NK-92 (cell line): ENCODE results near the gene NOL3.
"Not testable (repeated sequence)": the region's sequence is repeated elsewhere in the genome, so short reads cannot be mapped to it uniquely, and the experiment has no call there.

Experiments
- DNase-seq: peaks from one replicate; lab custom pipeline; 2025; ENCODE audit not compliant: unreplicated experiment; lab: John Stamatoyannopoulos, UW

NOL3 gene

GRCh38 chr16:67170168-67170948 is at the start of gene NOL3:
Gene NOL3, plus strand, starts transcription at chr16:67170538.
- no peak for DNase-seq

- DNase-seq: not testable (repeated sequence)
Measured at GRCh38 chr16:67122799-67123198, 47.5 kb upstream of the NOL3 start.

GRCh38 chr16:67128417-67128816 is 41.9 kb upstream of the NOL3 start:
- DNase-seq: no peak

DNA sequence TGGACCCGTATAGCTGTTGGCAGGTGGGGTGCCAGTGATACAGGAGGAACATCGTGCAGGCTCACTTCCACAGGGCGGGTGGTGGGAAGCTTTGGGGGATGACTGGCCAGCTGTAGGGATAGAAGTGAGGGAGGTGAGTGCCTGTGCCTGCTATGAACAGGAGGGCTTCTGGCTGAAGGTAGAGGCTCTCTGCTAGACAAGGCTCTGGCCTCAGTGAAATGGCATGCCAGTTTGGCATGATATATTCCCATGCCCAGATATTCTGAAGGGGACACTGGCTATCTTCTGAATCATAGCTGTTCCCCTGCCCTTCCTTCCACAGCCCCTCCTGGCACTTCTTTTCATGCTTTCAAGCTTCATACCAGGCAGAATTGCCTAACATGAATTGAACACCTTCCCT is 41.5 kb upstream of the NOL3 start:
- DNase-seq: no peak

- no peak for DNase-seq
Measured at GRCh38 chr16:67129422-67129821, 40.9 kb upstream of the NOL3 start.

DNA sequence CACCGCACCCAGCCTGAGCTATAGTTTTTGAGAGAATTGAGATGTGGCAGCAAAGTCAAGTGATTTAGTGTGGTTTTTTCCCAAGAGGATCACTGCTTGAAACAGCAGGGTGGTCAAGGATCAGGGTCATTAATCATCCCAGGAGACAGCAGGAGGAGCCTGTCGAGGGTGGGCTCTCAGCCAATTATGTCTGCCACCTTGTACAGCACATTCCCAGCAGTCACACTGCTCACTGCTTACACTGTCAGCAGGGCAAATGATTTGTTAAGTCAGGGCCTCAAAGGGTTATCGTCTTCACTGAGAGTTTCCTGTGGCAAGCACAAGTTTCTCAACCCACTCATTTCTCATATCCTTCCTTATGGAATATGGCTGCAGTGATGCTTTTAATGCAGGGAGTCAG is 32.7 kb upstream of the NOL3 start:
- no peak for DNase-seq

DNA sequence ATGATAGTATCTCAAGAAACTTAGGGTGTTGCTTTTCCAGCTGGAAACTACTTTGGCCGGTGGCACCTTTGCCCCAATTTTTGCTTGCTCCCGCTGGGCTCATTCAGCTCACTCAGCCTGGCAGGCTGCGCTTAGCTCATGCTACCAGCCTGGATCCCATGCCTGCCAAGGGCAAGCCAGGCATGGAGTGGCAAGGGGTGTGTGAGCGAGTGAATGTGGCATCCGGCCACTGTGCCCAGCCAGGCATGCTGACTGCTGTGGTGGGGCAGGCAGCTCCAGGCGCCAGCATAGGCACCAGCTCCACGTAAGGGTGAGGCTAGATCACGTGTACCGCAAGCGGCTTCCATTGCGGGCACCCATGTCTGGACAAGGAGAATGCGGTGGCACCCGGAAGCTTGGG is 28.9 kb upstream of the NOL3 start:
- DNase-seq: no peak

GRCh38 chr16:67142342-67142741 is 28.0 kb upstream of the NOL3 start:
- DNase-seq: no peak

DNA sequence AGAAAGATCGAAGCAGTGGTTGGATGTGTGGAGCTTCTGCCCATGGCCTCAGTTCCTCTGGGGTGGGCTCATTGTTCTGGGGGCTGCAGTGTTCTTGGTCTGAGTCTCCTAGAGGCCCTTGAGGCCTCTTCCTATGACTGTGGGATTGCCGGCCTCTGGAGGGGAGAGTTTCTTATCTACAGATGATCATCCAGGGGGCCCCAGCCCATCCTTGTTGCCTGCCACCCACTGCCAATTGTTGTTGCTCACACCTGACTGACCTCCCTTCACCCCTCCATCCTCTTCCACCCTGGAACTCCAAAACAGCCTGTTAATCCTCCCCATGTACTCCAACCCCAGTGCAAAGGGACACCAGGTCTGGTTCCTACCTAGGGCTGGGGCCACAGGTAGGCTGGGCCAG is 25.4 kb upstream of the NOL3 start:
- no peak for DNase-seq

GRCh38 chr16:67145746-67146145 is 24.6 kb upstream of the NOL3 start:
- no peak for DNase-seq

GRCh38 chr16:67146523-67147357 is 23.6 kb upstream of the NOL3 start:
- DNase-seq: no peak

- no peak for DNase-seq
Measured at GRCh38 chr16:67147437-67148140, 22.7 kb upstream of the NOL3 start.

DNA sequence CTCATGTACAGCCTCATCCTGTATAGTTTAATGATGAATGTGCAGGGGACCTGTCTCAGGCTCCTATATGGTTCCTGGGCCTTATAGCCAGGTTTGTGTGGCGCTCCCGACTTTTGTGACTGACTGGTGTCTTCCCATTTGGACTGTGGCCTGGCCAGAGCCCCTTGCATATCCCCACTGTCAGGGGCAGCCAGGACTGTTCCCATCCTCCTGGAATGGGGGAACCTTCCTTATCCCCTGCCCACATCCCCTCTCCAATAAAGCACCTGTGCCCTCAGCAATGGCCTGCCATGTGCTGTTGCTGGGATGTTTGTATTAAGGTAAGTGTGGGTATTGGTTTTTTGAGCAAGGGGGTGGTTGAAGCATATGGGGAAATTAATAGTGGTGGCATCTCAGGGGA is 22.1 kb upstream of the NOL3 start:
- no peak for DNase-seq

DNA sequence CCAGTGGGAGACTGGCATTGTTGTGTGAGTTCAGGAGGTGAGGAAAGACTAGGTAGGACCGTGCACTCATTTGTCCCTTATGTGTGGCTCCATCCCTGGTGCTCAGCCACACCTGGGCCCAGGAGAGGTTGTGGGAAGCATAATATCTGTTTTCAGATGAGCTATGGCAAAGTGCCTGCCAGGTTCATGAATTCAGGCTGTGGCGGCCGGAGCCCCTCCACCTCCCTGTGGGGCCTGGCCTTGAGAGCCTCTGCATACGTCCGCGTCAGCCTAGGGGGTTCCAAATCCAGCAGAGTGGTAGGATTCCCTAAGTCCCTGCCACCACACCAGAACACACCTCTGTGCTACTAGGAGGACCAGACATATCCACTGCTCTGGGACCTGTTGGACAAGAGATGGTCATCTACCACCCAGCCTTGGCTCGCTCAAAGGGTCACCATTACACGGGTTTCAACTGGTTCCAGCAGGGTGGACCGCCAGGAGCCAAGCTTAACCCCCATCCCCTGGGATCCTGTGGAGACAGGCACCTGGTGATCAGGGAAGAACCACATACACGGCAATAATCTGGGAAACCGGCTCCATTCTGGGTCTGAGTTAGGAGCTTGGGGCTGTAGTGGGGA is 21.6 kb upstream of the NOL3 start:
- DNase-seq: no peak

DNA sequence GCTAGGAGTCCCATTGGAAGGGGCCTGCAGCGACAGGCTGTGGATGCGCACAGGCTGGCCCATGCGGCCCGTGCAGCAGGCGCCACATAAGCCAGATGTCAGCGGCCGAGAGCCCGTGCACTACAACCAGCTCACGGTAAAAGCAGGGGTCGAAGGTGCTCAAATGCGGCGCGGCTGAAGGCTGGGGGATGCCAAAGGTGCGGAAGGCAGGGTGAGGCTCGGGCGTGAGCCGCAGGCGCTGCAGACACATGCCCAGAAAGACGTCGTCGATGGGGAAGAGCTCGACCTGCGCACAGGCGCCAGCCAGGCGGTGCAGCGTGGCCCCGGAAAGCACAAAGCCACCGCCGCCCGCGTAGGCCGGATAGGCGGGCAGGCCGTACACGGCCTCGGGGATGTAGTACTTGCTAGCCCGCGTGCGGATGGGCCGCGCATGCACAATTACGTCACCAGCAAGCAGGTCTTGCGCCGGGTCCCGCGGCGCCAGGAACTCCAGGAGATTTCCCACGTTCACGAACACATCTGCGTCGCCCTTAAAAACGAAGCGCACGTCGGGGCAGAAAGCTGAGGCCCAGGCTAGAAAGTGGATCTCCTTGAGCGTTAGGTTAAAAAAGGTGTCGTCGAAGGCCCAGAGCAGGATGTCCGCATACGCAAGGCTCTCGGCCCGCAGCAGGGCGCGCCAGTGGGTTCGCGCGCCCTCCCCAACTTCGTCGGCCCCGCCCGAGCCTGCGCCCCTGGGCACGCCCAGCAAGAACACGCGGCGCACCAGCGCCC is 20.9 kb upstream of the NOL3 start:
- no peak for DNase-seq

- no peak for DNase-seq
Measured at GRCh38 chr16:67150047-67150832, 20.1 kb upstream of the NOL3 start.

- no peak for DNase-seq
Measured at GRCh38 chr16:67150833-67151396, 19.4 kb upstream of the NOL3 start, which contains the start of gene B3GNT9. Gene B3GNT9, minus strand, starts transcription at chr16:67150998. Its CDS starts 513 bp downstream, at chr16:67150485.

DNA sequence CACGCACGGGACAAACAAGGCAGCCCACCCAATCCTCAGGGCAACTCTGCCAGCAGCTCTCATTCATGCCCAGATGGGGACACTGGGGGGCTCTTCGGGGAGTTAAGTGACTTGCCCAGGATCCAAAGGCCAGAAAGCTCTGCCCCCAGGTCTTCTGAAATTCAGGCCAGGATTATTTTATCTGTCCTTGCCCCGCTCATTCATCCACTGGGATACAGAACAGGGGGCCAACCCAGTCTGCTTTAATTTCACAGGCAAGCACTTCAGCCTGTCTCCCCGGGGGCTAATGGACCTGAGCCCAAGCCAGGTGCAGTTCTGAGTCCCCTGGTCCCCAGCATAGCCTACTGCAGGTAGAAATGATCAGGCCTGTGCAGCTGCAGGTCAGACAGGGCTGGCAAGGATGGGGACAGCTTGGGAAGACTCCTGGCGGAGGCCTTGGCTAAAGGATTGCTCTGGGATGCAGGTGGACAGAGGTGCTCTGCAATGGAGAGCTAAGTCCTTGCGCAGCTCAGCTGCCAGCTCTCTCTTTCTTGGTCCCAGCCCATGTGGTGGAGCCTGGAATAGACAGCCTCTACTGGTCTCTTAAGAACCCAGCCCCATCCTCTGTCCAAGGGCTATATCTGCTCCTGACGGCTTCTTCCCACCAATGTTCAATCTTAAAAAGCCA is 18.8 kb upstream of the NOL3 start:
- no peak for DNase-seq
